DND-41 (cell line): ENCODE results near the gene SELENBP1.

ENCODE experiments used
- ATAC-seq: fragments of 200-7000 bp; cut with Tn5 transposase; 3 replicates; pipeline ENCODE4 v1.9.1; 2021; ENCODE audit warnings: low read depth; ENCODE audit not compliant: insufficient read depth
- DNase-seq: peaks from one replicate; pipeline ENCODE4 v3.0.0-alpha.2; 2020
- H2AFZ ChIP-seq: 2 replicates; pipeline ENCODE4 v1.6.0; 2012; ENCODE audit warnings: low read depth, low read length
- H3K27ac ChIP-seq: 2 replicates; pipeline ENCODE4 v1.5.1; 2012; ENCODE audit warnings: low read length, inconsistent platforms
- H3K27me3 ChIP-seq: fragments of 200-600 bp; sonication (generic); 2 replicates; pipeline ENCODE4 v1.6.0; 2012; ENCODE audit warnings: low read length, mild to moderate bottlenecking, inconsistent platforms; ENCODE audit not compliant: insufficient read depth, poor library complexity
- H3K36me3 ChIP-seq: 2 replicates; pipeline ENCODE4 v1.5.1; 2012; ENCODE audit warnings: low read length, inconsistent platforms; ENCODE audit not compliant: insufficient read depth
- H3K4me1 ChIP-seq: 2 replicates; pipeline ENCODE4 v1.5.1; 2012; ENCODE audit warnings: mild to moderate bottlenecking, low read length; ENCODE audit not compliant: insufficient read depth
- H3K4me2 ChIP-seq: 2 replicates; pipeline ENCODE4 v1.6.0; 2012; ENCODE audit warnings: mild to moderate bottlenecking, moderate library complexity, low read length, inconsistent platforms; ENCODE audit not compliant: insufficient read depth
- H3K4me3 ChIP-seq, 2 experiments: fragments of 200-600 bp in 1 of 2; shearing (Covaris generic) in 1 of 2; 2 replicates each; pipeline ENCODE4 v1.5.1; 2012 to 2016; ENCODE audit warnings: inconsistent platforms in 2 of 2, low read length in 2 of 2, mild to moderate bottlenecking in 2 of 2, low read depth in 1 of 2, moderate library complexity in 1 of 2
- H3K79me2 ChIP-seq: 2 replicates; pipeline ENCODE4 v1.6.0; 2012; ENCODE audit warnings: low read length, inconsistent platforms; ENCODE audit not compliant: insufficient read depth
- H3K9ac ChIP-seq: 2 replicates; pipeline ENCODE4 v1.6.0; 2012; ENCODE audit warnings: low read depth, mild to moderate bottlenecking, inconsistent platforms, low read length, moderate library complexity
- H3K9me3 ChIP-seq: 2 replicates; pipeline ENCODE4 v1.5.1; 2012; ENCODE audit warnings: low read length, moderate library complexity, mild to moderate bottlenecking, inconsistent platforms; ENCODE audit not compliant: insufficient read depth, severe bottlenecking
- H4K20me1 ChIP-seq: 2 replicates; pipeline ENCODE4 v1.6.0; 2012; ENCODE audit warnings: low read length; ENCODE audit not compliant: insufficient read depth
- CTCF ChIP-seq: IDR thresholded peaks from 2 replicates; pipeline ENCODE4 v1.5.1; 2012; ENCODE audit warnings: borderline replicate concordance, low read length, moderate library complexity, mild to moderate bottlenecking; ENCODE audit not compliant: poor library complexity, severe bottlenecking; ENCODE audit errors: extremely low read depth
- EZH2 ChIP-seq: IDR thresholded peaks from 3 replicates; pipeline ENCODE4 v1.6.1; 2012; ENCODE audit warnings: borderline replicate concordance, low read depth, mild to moderate bottlenecking, moderate library complexity, low read length, inconsistent platforms; ENCODE audit not compliant: severe bottlenecking

Gene SELENBP1

GRCh38 chr1:151327223-151327902 is 45.1 kb downstream of the SELENBP1 start, which contains the start of gene PI4KB:
TSS of gene PI4KB (minus strand) at chr1:151327416. CDS start at chr1:151316481, 10,935 bp downstream.
- TF ChIP-seq EZH2 = no peak
- no peak for TF ChIP-seq CTCF
- Histone ChIP-seq H3K9ac (peak within 1 kb of the TSS; percentile 78), H3K27me3 (no peaks in the 10 kb centered on the region), H3K9me3 (no peaks in the 10 kb centered on the region), H2AFZ (peak within 1 kb of the TSS; percentile 86), H3K4me3 (peak within 1 kb of the TSS; percentile 55 to 66), H3K27ac (peak within 1 kb of the TSS; percentile 89), H3K4me2 (peak within 1 kb of the TSS; percentile 88), H3K36me3 (peaks cover 25% of the 10 kb centered on the region), H3K79me2 (peaks cover 36% of the 10 kb centered on the region), H3K4me1 (peaks cover 27% of the 10 kb centered on the region), H4K20me1 (peaks cover 6% of the 10 kb centered on the region; the same call in 1 of the 2 replicates)
- peak; percentile 96 for DNase-seq
- peak; percentile 96 for ATAC-seq

- Histone ChIP-seq H3K27me3 (no peaks in the 10 kb centered on the region), H3K4me1 (peaks cover 30% of the 10 kb centered on the region), H2AFZ (peak overlapping the region; percentile 86), H3K27ac (peak overlapping the region; percentile 89), H3K4me3 (peak overlapping the region; percentile 55 to 66), H3K9me3 (no peaks in the 10 kb centered on the region), H4K20me1 (peaks cover 6% of the 10 kb centered on the region; the same call in 1 of the 2 replicates), H3K79me2 (peaks cover 38% of the 10 kb centered on the region), H3K36me3 (peaks cover 31% of the 10 kb centered on the region), H3K4me2 (peak overlapping the region; percentile 88), H3K9ac (peak overlapping the region; percentile 78)
- DNase-seq = peak; percentile 68
- TF ChIP-seq EZH2 (no peak), CTCF (no peak)
- peak; percentile 51 for ATAC-seq
Measured at GRCh38 chr1:151326619-151327222, 45.8 kb downstream of the SELENBP1 start.

- no peak for DNase-seq
- no peaks in the 10 kb centered on the region for H3K27me3 ChIP-seq
- H2AFZ ChIP-seq = no peak overlapping the region
- peak overlapping the region; percentile 55 to 66; a peak in 3 of 4 replicates for H3K4me3 ChIP-seq
- peaks cover 40% of the 10 kb centered on the region for H3K79me2 ChIP-seq
- ATAC-seq = no peak
- peaks cover 30% of the 10 kb centered on the region for H3K4me1 ChIP-seq
- peak overlapping the region; percentile 89 for H3K27ac ChIP-seq
- peaks cover 34% of the 10 kb centered on the region for H3K36me3 ChIP-seq
- H3K9me3 ChIP-seq = no peaks in the 10 kb centered on the region
- H3K4me2 ChIP-seq = peak overlapping the region; percentile 88
- peak overlapping the region; percentile 78 for H3K9ac ChIP-seq
- TF ChIP-seq EZH2 (no peak), CTCF (no peak)
- peaks cover 6% of the 10 kb centered on the region; the same call in 1 of the 2 replicates for H4K20me1 ChIP-seq
Measured at GRCh38 chr1:151325646-151326429, 46.7 kb downstream of the SELENBP1 start.
